Sigmoid colon (tissue), 3 donors: Measurements from ENCODE around the gene BCOR.

Experiments
- POLR2A ChIP-seq, 2 donors: fragments of 450-650 bp; IDR thresholded peaks; one replicate each; pipeline ENCODE4 v1.6.1; 2016; ENCODE audit warnings: antibody characterized with exemption in 2 of 2, mild to moderate bottlenecking in 2 of 2, moderate library complexity in 2 of 2
- TF ChIP-seq, protein P1 (sequence below), 4 experiments: fragments of 450-650 bp in 3 of 4; fragments of 200-600 bp in 1 of 4; IDR thresholded peaks; one replicate each; pipeline ENCODE4 v1.5.1; 2016 to 2019; ENCODE audit warnings: antibody characterized with exemption in 4 of 4, mild to moderate bottlenecking in 3 of 4, moderate library complexity in 2 of 4

DNA sequence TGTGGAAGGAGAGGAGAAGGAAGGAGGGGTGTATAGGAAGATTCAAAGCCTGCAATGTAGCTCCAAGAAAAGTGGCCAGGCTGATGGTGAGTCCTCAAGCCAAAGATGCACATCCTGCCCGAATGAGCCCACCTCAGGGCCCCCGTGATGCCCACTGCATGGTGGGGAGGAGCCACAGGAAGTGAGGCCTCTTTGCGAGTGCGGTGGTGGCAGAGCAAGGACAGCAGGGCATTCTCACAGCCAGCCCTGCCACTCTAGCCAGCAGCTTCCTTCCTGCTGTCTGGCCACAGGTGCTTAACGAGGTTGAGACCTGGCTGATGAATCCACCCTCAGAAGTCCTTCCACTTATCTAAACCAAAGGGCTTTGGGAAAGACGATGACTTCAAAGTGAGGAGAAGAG lies 55.8 kb downstream of the BCOR start:
- no peak for TF ChIP-seq POLR2A (IDR thresholded peaks at IDR 0.05)
- TF ChIP-seq, protein P1, sequence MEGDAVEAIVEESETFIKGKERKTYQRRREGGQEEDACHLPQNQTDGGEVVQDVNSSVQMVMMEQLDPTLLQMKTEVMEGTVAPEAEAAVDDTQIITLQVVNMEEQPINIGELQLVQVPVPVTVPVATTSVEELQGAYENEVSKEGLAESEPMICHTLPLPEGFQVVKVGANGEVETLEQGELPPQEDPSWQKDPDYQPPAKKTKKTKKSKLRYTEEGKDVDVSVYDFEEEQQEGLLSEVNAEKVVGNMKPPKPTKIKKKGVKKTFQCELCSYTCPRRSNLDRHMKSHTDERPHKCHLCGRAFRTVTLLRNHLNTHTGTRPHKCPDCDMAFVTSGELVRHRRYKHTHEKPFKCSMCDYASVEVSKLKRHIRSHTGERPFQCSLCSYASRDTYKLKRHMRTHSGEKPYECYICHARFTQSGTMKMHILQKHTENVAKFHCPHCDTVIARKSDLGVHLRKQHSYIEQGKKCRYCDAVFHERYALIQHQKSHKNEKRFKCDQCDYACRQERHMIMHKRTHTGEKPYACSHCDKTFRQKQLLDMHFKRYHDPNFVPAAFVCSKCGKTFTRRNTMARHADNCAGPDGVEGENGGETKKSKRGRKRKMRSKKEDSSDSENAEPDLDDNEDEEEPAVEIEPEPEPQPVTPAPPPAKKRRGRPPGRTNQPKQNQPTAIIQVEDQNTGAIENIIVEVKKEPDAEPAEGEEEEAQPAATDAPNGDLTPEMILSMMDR (IDR thresholded peaks at IDR 0.05), result no peak
